NCI-H748 (cell line): ENCODE data around the gene VAX1.

ENCODE experiments used
- DNase-seq: peaks from one replicate; lab custom pipeline; 2025; ENCODE audit not compliant: unreplicated experiment; lab: John Stamatoyannopoulos, UW

VAX1 gene

DNA sequence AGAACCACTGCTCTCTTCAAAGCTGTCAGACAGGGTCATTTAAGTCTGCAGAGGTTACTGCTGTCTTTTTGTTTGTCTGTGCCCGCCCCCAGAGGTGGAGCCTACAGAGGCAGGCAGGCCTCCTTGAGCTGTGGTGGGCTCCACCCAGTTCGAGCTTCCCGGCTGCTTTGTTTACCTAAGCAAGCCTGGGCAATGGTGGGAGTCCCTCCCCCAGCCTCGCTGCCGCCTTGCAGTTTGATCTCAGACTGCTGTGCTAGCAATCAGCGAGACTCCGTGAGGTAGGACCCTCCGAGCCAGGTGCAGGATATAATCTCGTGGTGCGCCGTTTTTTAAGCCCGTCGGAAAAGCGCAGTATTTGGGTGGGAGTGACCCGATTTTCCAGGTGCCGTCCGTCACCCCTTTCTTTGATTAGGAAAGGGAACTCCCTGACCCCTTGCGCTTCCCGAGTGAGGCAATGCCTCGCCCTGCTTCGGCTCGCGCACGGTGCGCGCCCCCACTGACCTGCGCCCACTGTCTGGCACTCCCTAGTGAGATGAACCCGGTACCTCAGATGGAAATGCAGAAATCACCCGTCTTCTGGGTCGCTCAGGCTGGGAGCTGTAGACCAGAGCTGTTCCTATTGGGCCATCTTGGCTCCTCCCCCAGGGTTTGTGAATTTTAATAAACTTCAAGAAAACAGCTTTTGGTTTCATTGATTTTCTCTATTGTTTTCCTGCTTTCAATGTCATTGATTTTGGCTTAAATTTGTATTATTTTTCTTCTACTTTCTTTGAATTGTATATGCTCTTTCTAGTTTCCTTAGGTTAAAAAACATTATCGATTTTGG, 53.4 kb downstream of the VAX1 start:
- DNase-seq = peak; percentile 48
